HG02623 (cell line): ENCODE results near the gene WNT3.
"Not testable (repeated sequence)": the region's sequence is repeated elsewhere in the genome, so short reads cannot be mapped to it uniquely, and the experiment has no call there.

Experiments
- ATAC-seq: cut with Tn5 transposase; IDR thresholded peaks from one replicate; pipeline ENCODE4 v1.9.1; 2021; ENCODE audit warnings: moderate library complexity; ENCODE audit not compliant: unreplicated experiment

Gene WNT3

DNA sequence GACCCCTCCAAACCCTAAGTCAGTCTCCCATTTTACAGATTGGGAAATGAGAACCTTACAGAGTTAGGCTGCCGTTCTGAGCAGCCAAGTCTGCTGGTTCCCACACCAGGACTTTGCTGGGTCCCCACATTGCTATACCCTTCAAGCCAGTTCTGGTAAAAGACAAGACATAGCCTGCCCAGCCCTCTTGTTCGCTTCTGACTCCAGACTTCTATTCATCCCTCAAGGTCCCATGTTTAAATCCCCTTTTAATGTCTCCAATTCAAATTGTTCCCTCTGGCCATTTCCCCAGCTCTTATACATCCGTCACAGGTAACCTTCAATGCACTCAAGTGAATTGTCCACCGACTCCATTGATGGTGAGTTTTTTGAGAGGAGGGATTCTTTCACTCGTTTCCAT is 30.2 kb downstream of the WNT3 start:
- ATAC-seq: no peak

DNA sequence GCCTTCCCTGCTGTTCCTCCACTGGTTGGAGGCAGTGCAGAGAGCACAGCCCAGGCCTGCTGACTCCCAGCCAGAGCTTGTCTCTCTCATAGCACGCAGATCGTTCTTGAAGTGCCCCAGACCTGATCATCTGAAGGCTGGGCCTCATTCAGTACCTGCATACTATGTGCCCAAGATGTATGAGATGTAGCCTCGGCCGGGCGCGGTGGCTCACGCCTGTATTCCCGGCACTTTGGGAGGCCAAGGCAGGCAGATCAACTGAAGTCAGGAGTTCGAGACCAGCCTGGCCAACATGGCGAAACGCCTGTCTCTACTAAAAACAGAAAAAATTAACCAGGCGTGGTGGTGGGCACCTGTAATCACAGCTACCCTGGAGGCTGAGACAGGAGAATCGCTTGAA is 31.0 kb downstream of the WNT3 start:
- no peak for ATAC-seq

DNA sequence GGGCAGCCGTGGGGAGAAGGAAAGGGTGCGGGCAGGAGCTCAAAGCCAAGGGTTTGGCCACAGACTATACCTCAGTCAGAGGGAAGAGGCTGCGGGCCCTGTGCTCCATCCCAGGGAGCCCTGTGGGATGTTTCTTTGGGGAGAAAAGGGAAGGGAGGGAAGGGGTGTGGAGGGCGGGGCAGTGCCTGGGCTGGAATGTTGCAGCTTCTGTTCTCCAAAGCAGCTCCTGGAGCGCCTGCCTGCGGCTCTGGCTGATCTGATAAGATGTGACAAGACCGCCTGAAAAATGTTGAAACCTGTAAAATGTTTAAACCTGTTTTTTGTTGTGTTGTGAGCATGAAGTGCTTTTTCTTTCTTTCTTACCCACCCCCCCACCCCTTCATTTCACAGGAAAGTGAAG is 32.8 kb downstream of the WNT3 start:
- no peak for ATAC-seq

DNA sequence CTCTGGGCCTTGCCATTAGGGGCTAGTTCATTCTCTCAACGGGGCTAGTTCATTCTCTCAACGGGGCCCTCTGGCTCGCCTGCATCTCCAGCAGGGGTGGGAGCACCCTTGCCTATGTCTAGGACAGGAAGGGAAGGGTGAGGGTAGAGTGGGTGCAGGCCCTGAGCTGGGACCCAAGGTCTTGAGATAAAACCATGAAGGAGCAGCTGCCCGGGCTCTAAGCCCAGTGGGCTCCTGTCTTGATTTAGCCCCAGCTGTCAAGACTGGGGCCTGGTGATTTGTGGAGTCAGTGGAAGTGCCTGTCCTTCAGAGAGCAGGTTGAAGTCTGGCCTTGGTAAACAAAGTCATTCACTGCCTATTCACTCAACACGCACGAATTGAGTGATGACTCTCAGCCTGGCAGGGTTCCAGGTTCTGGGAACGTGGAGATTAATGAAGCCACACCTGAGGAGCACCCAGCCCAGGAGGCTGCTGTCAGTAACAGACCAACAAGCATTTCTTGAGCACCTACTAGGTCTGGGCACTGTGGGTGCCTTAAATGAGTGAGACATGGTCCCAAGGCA is 35.4 kb downstream of the WNT3 start:
- ATAC-seq: no peak

DNA sequence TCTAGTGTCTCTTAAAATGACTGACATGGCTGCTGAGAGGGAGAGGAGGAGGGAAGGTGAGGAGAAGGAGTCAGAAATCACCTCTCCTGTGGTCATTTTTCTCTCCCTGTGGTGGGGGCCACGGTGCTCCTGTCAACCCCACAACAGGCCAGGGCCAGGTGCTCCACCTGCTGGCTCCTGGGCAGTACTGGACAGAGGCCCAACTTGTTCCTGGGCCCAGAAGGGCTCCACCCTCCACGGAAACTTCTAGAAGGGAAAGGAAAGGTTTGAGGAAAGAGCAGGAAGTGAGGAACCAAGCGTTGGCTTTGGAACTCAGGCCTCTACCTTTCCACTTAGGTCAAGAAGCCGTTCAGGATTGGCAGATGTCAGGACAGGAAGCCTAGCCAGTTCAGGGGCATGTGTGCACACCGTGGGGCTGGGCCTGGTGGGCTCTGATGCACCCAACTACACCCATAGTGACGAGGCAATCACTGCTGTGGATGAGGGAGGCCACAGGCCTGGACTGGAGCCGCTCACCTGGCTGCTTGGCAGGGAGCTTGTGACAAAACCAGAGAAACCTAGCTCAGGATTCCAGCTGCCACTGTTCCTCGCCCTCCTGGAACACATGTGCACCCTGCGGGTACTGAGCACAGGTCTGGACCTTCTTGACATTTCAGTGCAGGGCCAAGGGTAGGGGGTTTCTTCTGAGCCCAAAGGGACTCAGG is 36.1 kb downstream of the WNT3 start:
- no peak for ATAC-seq

DNA sequence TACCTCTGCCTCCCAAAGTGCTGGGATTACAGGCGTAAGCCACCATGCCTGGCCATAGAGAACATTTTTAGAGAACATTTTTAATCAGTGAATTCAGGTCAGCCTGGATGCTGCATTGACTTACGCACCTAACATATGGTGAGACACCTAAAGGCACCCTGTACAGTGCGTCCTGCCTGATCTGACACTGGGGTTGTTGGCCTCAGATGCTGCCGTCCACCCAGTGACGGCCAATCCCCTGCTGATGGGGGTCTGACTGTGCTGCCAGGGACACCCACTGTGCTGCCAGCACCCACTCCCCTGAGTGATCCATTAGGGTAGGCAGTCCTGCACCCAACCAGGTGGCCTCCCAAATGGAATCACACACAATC is 38.5 kb downstream of the WNT3 start:
- ATAC-seq: no peak

DNA sequence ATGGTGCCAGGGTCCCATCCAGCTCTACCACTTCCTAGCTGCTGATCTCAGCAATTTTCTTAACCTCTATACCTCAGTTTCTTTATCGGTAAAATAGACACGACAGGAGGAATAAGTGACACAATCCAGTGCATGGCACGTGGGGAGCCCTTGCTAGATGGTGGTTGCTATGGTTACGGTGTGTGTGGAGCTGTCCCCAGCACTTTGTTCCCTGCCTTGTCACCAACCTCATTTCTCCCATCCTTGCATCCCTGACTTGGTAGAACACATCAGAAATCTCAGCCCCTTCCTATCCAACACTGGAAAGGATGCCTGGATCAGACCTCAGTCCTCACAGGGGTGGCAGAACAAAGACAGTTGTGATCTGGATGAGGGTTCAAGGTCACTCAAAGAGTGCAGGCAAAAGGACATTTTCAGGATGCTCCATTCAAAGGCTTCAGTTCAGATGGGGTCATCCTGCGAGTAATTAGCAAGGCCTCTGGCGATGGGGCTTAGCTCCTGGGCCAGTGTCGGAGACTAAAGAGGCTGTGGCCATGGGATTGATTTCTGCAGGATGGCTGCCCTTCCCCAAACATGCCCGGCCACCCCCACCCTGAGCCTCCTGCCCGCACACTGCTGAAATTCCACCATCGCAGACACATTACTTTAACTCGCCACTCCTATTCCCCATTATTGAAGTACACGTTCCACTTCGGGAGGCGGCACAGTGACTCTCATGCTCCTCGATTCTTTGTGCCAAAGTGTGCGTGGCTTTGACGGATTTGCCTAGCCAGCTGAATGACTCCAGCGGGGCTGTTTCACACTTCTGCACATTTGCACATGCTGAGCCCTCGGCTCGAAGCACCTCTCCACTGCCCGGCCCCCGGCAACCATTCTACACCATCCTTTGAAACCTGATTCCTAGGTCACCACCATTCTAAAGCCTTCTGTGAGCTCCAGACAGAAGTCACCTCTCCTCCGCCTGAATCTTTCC is 40.3 kb downstream of the WNT3 start:
- ATAC-seq: no peak

GRCh38 chr17:46776298-46777005 is 42.0 kb downstream of the WNT3 start:
- no peak for ATAC-seq

DNA sequence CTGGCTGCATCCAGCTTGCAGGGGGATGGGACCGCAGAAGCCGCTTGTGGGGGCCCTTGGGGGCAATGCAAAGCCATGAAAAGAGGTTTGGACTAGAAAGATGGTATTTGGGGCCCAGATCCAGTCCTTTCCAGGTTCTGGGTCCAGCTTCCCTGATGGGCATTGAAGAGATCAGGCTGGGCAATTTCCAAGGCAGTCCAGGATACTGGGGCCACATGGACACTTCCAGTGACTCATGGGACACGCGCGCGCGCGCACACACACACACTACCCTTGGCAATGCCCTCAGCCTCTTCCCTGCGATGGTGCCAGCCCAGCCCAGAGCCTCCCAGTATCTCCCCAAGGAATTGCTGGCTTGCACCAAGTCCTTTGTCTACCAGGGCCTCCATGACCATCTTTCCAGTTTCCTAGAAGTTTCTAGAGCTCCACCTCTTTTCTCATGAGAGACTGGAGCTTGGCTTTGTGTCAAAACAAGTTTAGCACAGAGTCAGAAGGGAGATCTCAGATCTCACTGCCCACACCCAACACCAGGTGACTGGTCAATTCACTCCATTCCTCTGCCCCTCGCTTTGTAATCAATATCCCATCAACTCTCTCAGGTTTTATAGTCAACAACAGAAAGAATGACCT is 44.3 kb downstream of the WNT3 start:
- no peak for ATAC-seq

DNA sequence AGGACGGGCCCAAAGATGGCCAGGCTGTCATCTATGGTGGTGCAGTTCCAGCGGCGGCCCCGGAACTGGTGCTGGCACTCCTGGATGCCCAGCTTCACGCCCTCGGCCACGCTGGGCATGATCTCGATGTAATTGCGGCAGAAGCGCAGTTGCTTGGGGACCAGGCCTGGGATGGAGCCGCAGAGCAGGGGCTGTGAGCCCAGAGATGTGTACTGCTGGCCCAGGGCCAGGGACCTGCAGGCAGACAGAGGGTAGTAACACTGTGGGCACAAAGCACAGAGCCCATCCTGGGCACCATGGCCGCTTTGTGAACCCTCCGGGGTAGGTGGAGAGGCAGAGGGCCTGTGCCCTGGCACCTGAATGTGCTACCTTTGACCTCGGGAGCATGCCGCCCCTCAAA is 44.8 kb downstream of the WNT3 start:
- no peak for ATAC-seq

- no peak for ATAC-seq
These were observed 45.3 kb downstream of the WNT3 start for GRCh38 chr17:46773221-46773605.

GRCh38 chr17:46772475-46773220 is 45.8 kb downstream of the WNT3 start:
- no peak for ATAC-seq

- no peak for ATAC-seq
These were observed 46.7 kb downstream of the WNT3 start for GRCh38 chr17:46771561-46772474.

- no peak for ATAC-seq
These were observed 47.5 kb downstream of the WNT3 start for GRCh38 chr17:46770818-46771560.

DNA sequence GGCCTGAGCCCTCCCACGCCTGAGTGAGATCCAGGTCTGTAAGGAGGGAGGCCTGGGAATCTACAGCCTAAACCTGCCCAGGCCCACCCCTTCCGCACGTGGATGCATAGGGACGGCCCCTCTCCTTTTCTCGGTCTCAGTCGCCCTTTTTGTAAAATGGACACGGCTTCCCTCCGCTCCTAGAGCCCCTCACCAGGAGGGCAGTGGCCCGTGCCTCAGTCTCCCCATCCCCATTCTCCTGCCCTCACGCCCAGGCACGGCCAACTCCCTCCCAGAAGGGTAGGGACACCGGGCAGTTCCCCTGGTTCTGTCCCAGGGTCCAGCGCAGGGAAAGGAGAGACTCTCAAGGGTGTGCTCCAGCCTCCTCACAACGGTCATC is 48.1 kb downstream of the WNT3 start:
- ATAC-seq: no peak

DNA sequence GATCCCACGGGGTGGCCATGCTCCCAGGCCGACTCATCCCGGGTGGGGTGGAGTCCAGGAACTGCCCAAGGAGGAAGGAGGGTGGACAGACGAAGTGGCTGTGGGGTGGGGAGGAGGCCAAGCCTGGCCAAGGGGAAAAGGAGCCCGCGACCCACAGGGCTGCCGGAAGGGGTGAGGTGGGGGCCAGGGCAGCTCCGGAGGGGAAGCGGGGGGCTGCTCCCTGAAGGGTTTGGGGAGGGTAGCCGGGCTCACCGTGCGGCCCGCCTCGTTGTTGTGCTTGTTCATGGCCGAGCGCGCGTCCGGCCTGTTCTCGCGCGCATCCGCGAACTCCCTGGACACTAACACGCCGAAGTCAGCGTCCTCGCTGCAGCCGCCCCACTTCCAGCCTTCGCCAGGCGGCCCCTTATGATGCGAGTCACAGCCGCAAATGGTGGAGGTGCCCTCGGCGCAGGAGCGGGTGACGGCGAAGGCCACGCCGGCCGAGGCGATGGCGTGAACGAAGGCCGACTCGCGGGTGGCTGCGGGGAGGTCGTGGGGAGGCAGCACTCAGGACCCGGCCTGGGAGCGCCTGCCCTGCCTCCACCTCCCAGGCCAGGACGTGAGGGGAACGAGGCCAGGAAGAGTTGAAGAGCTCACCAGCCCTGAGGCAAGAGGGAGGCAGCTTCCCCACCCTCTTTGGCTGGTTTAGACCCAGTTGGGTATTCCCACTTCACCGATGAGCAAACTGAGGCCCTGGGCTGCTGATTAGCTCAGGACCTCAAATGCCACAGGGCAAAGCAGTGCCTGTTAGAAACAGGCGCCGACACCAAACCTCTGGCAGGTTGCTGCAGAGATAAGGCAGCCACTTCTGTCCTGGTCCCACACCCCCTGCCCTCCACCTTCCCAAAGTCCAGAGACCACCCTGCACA is 48.7 kb downstream of the WNT3 start:
- ATAC-seq: no peak

DNA sequence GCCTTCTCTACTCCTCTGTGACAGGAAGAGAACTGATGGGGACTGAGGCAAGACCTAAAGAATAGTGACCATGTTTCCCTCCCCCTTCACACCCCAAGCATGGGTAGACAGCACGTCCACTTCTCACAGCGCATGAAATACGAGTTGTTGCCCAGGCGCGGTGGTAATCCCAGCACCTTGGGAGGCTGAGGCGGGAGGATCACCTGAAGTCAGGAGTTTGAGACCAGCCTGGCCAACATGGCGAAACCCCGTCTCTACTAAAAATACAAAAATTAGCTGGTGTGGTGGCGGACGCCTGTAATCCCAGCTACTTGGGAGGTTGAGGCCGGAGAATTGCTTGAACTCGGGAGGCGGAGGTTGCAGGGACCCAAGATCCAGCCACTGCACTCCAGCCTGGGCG is 49.6 kb downstream of the WNT3 start:
- ATAC-seq: not testable (repeated sequence)

DNA sequence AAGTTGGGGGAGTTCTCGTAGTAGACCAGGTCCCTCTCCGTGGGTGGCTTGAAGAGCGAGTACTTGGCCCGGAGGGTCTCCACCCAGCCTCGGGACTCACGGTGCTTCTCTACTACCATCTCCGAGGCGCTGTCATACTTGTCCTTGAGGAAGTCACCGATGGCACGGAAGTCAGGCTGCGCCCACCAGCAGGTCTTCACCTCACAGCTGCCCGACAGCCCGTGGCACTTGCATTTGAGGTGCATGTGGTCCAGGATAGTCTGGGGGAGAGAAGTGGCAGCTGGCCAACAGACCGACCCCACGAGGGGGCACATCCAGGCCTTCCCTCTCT is 50.0 kb downstream of the WNT3 start:
- no peak for ATAC-seq
